Stimulated activated CD4-positive, alpha-beta T cell treated with anti-CD3 and anti-CD28 coated beads, Interleukin-12 subunit alpha, Interleukin-12 subunit beta, amount 100 ng/mL, for 24 hours (primary cell): ENCODE data around the gene BBS2.
A peak's percentile ranks its signal among the peaks of the same experiment; 100 is the strongest.

Experiments used
- DNase-seq, 2 experiments: peaks; one replicate each; pipeline ENCODE4 v3.0.0-alpha.2; 2020; ENCODE audit warnings: low read depth in 2 of 2

BBS2 gene

GRCh38 chr16:56477096-56477878 is 42.5 kb downstream of the BBS2 start:
- DNase-seq: no peak

- DNase-seq: no peak
Measured at GRCh38 chr16:56475201-56475600, 44.6 kb downstream of the BBS2 start.

DNA sequence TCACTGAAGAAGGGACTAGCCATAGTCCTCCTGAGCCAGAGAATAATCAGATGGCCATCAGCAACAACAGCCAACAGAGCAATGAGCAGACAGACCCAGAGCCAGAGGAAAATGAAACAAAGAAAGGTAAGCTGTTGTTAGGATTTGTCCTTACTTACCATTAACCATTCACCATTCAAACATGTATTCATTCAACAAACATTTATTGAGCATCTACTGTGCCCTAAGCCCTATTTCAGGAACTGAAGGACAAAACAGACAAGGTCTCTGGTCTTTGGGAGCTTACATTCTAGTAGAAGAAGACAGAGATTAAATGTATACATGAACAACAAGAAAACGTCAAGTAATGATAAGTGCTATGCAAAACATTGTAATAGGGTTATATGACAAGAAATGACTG is 49.2 kb downstream of the BBS2 start:
- DNase-seq: no peak

GRCh38 chr16:56470232-56470631 is 49.6 kb downstream of the BBS2 start:
- no peak for DNase-seq

- no peak for DNase-seq
Measured at GRCh38 chr16:56469748-56470147, 50.1 kb downstream of the BBS2 start.

- no peak for DNase-seq
Measured at GRCh38 chr16:56468800-56469199, 51.0 kb downstream of the BBS2 start.

DNA sequence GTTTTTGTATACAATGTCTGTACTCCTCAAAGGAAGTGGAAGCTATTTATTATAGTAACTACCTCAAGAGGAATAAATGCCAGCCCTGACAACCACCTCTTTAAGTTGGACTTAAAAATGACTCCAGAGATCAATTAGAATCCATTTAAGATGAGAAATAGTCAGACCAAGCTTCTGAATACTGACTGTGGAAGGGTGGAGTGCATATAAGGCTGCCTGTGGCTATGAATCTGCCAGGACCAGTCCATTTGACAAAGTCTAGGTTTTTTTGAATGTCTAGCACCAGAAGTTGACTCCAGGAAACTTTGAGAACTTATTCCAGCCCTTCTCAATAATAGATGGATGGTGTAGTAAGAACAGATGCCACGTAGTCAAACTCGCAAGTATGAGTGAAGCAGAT is 53.5 kb downstream of the BBS2 start:
- no peak for DNase-seq

GRCh38 chr16:56463153-56463552 is 56.7 kb downstream of the BBS2 start:
- DNase-seq: no peak

GRCh38 chr16:56462064-56462796 is 57.6 kb downstream of the BBS2 start:
- no peak for DNase-seq

- no peak for DNase-seq
Measured at GRCh38 chr16:56460101-56460500, 59.7 kb downstream of the BBS2 start.

GRCh38 chr16:56457927-56458470 is 61.8 kb downstream of the BBS2 start:
- no peak for DNase-seq

GRCh38 chr16:56451753-56452689 is 67.8 kb downstream of the BBS2 start:
- DNase-seq: no peak

- peak; percentile 83 for DNase-seq
Measured at GRCh38 chr16:56450986-56451752, 68.7 kb downstream of the BBS2 start, which contains the start of the genes NUDT21 and OGFOD1. TSS of gene NUDT21 (minus strand) at chr16:56451332. CDS start at chr16:56451202, 130 bp downstream. TSS of gene OGFOD1 (plus strand) at chr16:56451554. CDS start at chr16:56451613, 59 bp downstream.

- no peak for DNase-seq
Measured at GRCh38 chr16:56450275-56450985, 69.4 kb downstream of the BBS2 start.

- no peak for DNase-seq
Measured at GRCh38 chr16:56448005-56448404, 71.8 kb downstream of the BBS2 start.

- DNase-seq: no peak
Measured at GRCh38 chr16:56447286-56447685, 72.5 kb downstream of the BBS2 start.

DNA sequence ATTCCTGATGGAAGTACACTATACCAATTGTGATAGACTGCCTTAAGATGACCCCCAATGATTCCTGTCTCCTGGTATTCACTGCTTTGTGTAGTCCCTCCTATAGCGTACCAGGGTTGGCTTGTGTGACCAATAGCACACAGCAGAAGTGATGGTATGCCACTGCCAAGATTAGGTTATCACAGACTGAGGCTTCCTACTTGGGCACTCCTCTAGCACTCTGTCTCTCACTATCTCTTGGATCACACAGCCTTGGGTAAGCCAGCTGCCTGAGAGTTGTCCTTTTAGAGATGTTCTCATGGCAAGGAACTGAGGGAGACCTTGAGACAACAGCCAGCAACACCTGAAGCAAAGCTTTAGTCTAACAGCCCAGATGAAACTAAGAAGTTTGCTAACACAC is 81.8 kb downstream of the BBS2 start:
- DNase-seq: no peak

GRCh38 chr16:56436258-56436657 is 83.6 kb downstream of the BBS2 start:
- DNase-seq: no peak
